IMR-90 (cell line): Measurements from ENCODE around the gene CCDC141. TPM values are rescaled to one million over a fixed set of nuclear protein-coding genes. Genes with fewer than 3 reads are reported as not detected.

Experiments
- ATAC-seq: fragments of 200-7000 bp; cut with Tn5 transposase; 2 replicates; pipeline ENCODE4 v1.9.1; 2020; ENCODE audit warnings: low read depth, mild to moderate bottlenecking, moderate library complexity
- BruUV-seq: library from RNA; stranded (reverse); fragments of 400-500 nt; replicated peaks from 2 replicates; lab custom pipeline; 2021; lab: Mats Ljungman, UMichigan
- CTCF ChIA-PET: fragments of 300-600 bp; formaldehyde crosslinking; extraction: SDS; loops from one replicate; lab custom pipeline; 2021; ENCODE audit warnings: antibody characterized with exemption; lab: Yijun Ruan, JAX
- POLR2A ChIA-PET: fragments of 300-600 bp; sonication (Branson Sonifier 250); formaldehyde crosslinking; loops from one replicate; lab custom pipeline; 2022; ENCODE audit warnings: antibody characterized with exemption; ENCODE audit not compliant: unreplicated experiment; lab: Charles Lee
- DNase-seq: peaks from one replicate; pipeline ENCODE4 v3.0.0; 2013
- H2AFZ ChIP-seq: replicated peaks from 2 replicates; pipeline ENCODE3; 2013; ENCODE audit warnings: low read length, mild to moderate bottlenecking; ENCODE audit not compliant: poor library complexity
- H2AK5ac ChIP-seq: 2 replicates; pipeline ENCODE4 v1.6.1; 2013; ENCODE audit warnings: low read depth, low read length, inconsistent platforms
- H2AK9ac ChIP-seq: replicated peaks from 2 replicates; pipeline ENCODE3; 2013; ENCODE audit warnings: mild to moderate bottlenecking, low read depth, low read length, moderate library complexity; ENCODE audit not compliant: poor library complexity
- H2BK120ac ChIP-seq: 2 replicates; pipeline ENCODE4 v1.6.1; 2013; ENCODE audit warnings: low read depth, low read length, inconsistent platforms
- H2BK15ac ChIP-seq: 3 replicates; pipeline ENCODE4 v1.6.1; 2013; ENCODE audit warnings: low read depth, low read length, inconsistent platforms
- H2BK20ac ChIP-seq: 2 replicates; pipeline ENCODE4 v1.6.1; 2013; ENCODE audit warnings: low read depth, mild to moderate bottlenecking, inconsistent platforms, low read length, moderate library complexity
- H2BK5ac ChIP-seq: 2 replicates; pipeline ENCODE4 v1.6.1; 2013; ENCODE audit warnings: mild to moderate bottlenecking, low read depth, low read length, inconsistent platforms; ENCODE audit not compliant: poor library complexity, severe bottlenecking
- H3K14ac ChIP-seq: replicated peaks from 2 replicates; pipeline ENCODE4 v1.6.1; 2013; ENCODE audit warnings: low read depth, low read length, inconsistent platforms
- H3K18ac ChIP-seq: 2 replicates; pipeline ENCODE4 v1.6.1; 2013; ENCODE audit warnings: low read depth, low read length, control low read depth
- H3K23ac ChIP-seq: 2 replicates; pipeline ENCODE4 v1.6.1; 2013; ENCODE audit warnings: low read depth, low read length, inconsistent platforms
- H3K27ac ChIP-seq: 2 replicates; pipeline ENCODE4 v1.5.1; 2013; ENCODE audit warnings: mild to moderate bottlenecking, control low read depth, low read length; ENCODE audit not compliant: insufficient read depth
- H3K27me3 ChIP-seq: 2 replicates; pipeline ENCODE4 v1.6.1; 2013; ENCODE audit warnings: low read length; ENCODE audit not compliant: control insufficient read depth, insufficient read depth
- H3K36me3 ChIP-seq: 2 replicates; pipeline ENCODE4 v1.6.1; 2013; ENCODE audit warnings: low read length, mixed read lengths; ENCODE audit not compliant: control insufficient read depth, insufficient read depth
- H3K4ac ChIP-seq: 2 replicates; pipeline ENCODE4 v1.6.1; 2013; ENCODE audit warnings: low read depth, low read length, inconsistent platforms
- H3K4me1 ChIP-seq: 2 replicates; pipeline ENCODE4 v1.6.1; 2013; ENCODE audit warnings: low read length, mixed read lengths; ENCODE audit not compliant: control insufficient read depth, insufficient read depth
- H3K4me2 ChIP-seq: 2 replicates; pipeline ENCODE4 v1.6.1; 2013; ENCODE audit warnings: low read depth, mild to moderate bottlenecking, control low read depth, low read length, moderate library complexity
- H3K4me3 ChIP-seq: 2 replicates; pipeline ENCODE4 v1.5.1; 2013; ENCODE audit warnings: low read depth, mild to moderate bottlenecking, control low read depth, low read length, moderate library complexity; ENCODE audit not compliant: insufficient read depth
- H3K56ac ChIP-seq: 2 replicates; pipeline ENCODE4 v1.6.1; 2013; ENCODE audit warnings: low read length, inconsistent platforms; ENCODE audit not compliant: insufficient read depth; ENCODE audit errors: extremely low read depth
- H3K79me1 ChIP-seq, 2 experiments: 2 replicates each; pipeline ENCODE4 v1.6.1; 2013; ENCODE audit warnings: low read length in 2 of 2, inconsistent platforms in 1 of 2, low read depth in 1 of 2
- H3K9ac ChIP-seq: 2 replicates; pipeline ENCODE4 v1.6.1; 2013; ENCODE audit warnings: low read depth, low read length, control low read depth
- H3K9me1 ChIP-seq: 2 replicates; pipeline ENCODE4 v1.6.1; 2013; ENCODE audit warnings: low read length, inconsistent platforms; ENCODE audit not compliant: insufficient read depth
- H3K9me3 ChIP-seq: 2 replicates; pipeline ENCODE4 v1.6.1; 2013; ENCODE audit warnings: low read length; ENCODE audit not compliant: control insufficient read depth, insufficient read depth
- H4K20me1 ChIP-seq: 2 replicates; pipeline ENCODE4 v1.6.1; 2013; ENCODE audit warnings: low read length, inconsistent platforms; ENCODE audit not compliant: insufficient read depth
- H4K5ac ChIP-seq: 2 replicates; pipeline ENCODE4 v1.6.1; 2013; ENCODE audit warnings: mild to moderate bottlenecking, low read depth, low read length, control low read depth
- H4K8ac ChIP-seq, 2 experiments: 2 replicates each; pipeline ENCODE4 v1.6.1; 2013; ENCODE audit warnings: low read depth in 2 of 2, low read length in 2 of 2, control low read depth in 1 of 2, inconsistent platforms in 1 of 2
- H4K91ac ChIP-seq: 2 replicates; pipeline ENCODE4 v1.6.1; 2013; ENCODE audit warnings: low read depth, low read length, inconsistent platforms; ENCODE audit not compliant: insufficient read depth
- CHD1 ChIP-seq: IDR thresholded peaks from 2 replicates; pipeline ENCODE4 v1.6.1; 2012; ENCODE audit warnings: low read depth, low read length, improper control_type of control experiment
- CTCF ChIP-seq: conservative IDR thresholded peaks from 2 replicates; pipeline ENCODE4 v1.5.1; 2012; ENCODE audit warnings: mild to moderate bottlenecking, low read depth, low read length, improper control_type of control experiment
- ELK1 ChIP-seq: fragments of 150-350 bp; IDR thresholded peaks from 2 replicates; pipeline ENCODE4 v1.6.1; 2016; ENCODE audit warnings: low read depth, mild to moderate bottlenecking, low read length, moderate library complexity, borderline replicate concordance
- MAFK ChIP-seq: IDR thresholded peaks from 2 replicates; pipeline ENCODE4 v1.6.1; 2012; ENCODE audit warnings: low read depth, low read length, improper control_type of control experiment
- MAZ ChIP-seq: IDR thresholded peaks from 2 replicates; pipeline ENCODE4 v1.6.1; 2012; ENCODE audit warnings: low read depth, mild to moderate bottlenecking, low read length, improper control_type of control experiment, moderate library complexity, borderline replicate concordance
- RFX5 ChIP-seq: IDR thresholded peaks from 2 replicates; pipeline ENCODE4 v1.8.0; 2012; ENCODE audit warnings: low read depth, mild to moderate bottlenecking, low read length, moderate library complexity
- SMC3 ChIP-seq: fragments of 150-350 bp; IDR thresholded peaks from 2 replicates; pipeline ENCODE4 v1.6.1; 2016; ENCODE audit warnings: low read depth, mild to moderate bottlenecking, antibody characterized with exemption, low read length, moderate library complexity
- WGBS, 2 experiments: methylation state at CpG; one replicate each; pipeline versions ENCODE4 v1.1.5 to v1.1.7; 2013; ENCODE audit warnings: missing lambda C conversion rate in 2 of 2; ENCODE audit not compliant: insufficient read length in 1 of 2; ENCODE audit errors: extremely low coverage in 2 of 2; 5-methylcytosine and 5-hydroxymethylcytosine counted together
- dilution Hi-C: fragments of 300-500 bp; cut with HindIII; formaldehyde crosslinking; loops from one replicate; pipeline ENCODE4 v1.14.3; 2018; ENCODE audit warnings: low sequenced_read_pairs; ENCODE audit not compliant: unreplicated experiment
- in situ Hi-C: fragments of 300-500 bp; cut with MboI; formaldehyde crosslinking; loops from 3 replicates; pipeline ENCODE4 v1.14.3; 2019; ENCODE audit warnings: low sequenced_read_pairs, inconsistent platforms, mixed read lengths
- intact Hi-C: fragments of 100-400 bp; cut with micrococcal nuclease; formaldehyde crosslinking; loops from 2 replicates; pipeline ENCODE4 v1.10.0; 2022
- polyA plus RNA-seq, 3 experiments: library from polyadenylated mRNA; depleted of rRNA; stranded (reverse); fragments of >200 nt; gene quantifications; 2 replicates each; pipeline ENCODE4 v1.2.3, GENCODE V29; 2012; ENCODE audit warnings: low replicate concordance in 1 of 3
- total RNA-seq: library from RNA; depleted of rRNA; stranded (reverse); fragments of >200 nt; gene quantifications from 2 replicates; pipeline ENCODE4 v1.2.3, GENCODE V29; 2012

CCDC141 gene
- total and polyA plus RNA-seq, 2 of the 4 experiments (the other 2 are of a cell fraction) = not detected

GRCh38 chr2:179069685-179070084 lies 19.7 kb upstream of the CCDC141 start:
- H3K79me1 ChIP-seq = no peaks in the 10 kb centered on the region
- H3K9me1 ChIP-seq = no peaks in the 10 kb centered on the region
- H4K20me1 ChIP-seq = no peaks in the 10 kb centered on the region
- TF ChIP-seq SMC3 = no peak
- no peak for TF ChIP-seq MAFK
- no peak for TF ChIP-seq RFX5
- TF ChIP-seq CHD1 = no peak
- no peak for TF ChIP-seq CTCF
- TF ChIP-seq MAZ = no peak
- no peak for TF ChIP-seq ELK1
- dilution Hi-C loops (no loop called here), intact Hi-C loops (no loop called here), in situ Hi-C loops (no loop called here)
- H2BK5ac ChIP-seq = no peak overlapping the region
- H3K4me2 ChIP-seq = no peak overlapping the region
- H3K4me1 ChIP-seq = no peaks in the 10 kb centered on the region
- no peak overlapping the region for H3K4me3 ChIP-seq
- no peak overlapping the region for H4K5ac ChIP-seq
- H3K56ac ChIP-seq = no peak overlapping the region
- H2AFZ ChIP-seq = no peak overlapping the region
- no peaks in the 10 kb centered on the region for H3K9me3 ChIP-seq
- H3K14ac ChIP-seq = no peak overlapping the region
- H3K4ac ChIP-seq = no peak overlapping the region
- BruUV-seq = no TSS peak
- no peak overlapping the region for H2AK9ac ChIP-seq
- no peaks in the 10 kb centered on the region for H3K36me3 ChIP-seq
- ATAC-seq (no peak), DNase-seq (no peak)
- H3K27ac ChIP-seq = no peak overlapping the region
- no peak overlapping the region for H2BK15ac ChIP-seq
- no CpG with 5 or more reads among the region's 1 CpG for WGBS, 2 experiments
- ChIA-PET CTCF (no interaction called here), POLR2A (no interaction called here)
- H3K18ac ChIP-seq = no peak overlapping the region
- H2AK5ac ChIP-seq = no peak overlapping the region
- no peak overlapping the region for H2BK20ac ChIP-seq
- H3K9ac ChIP-seq = no peak overlapping the region
- H2BK120ac ChIP-seq = no peak overlapping the region
- H3K27me3 ChIP-seq = no peaks in the 10 kb centered on the region
- H4K8ac ChIP-seq = no peak overlapping the region
- no peak overlapping the region for H3K23ac ChIP-seq
- H4K91ac ChIP-seq = no peak overlapping the region
